GM19351 (cell line): Measurements from ENCODE around the gene NKD1.

ENCODE experiments used
- ATAC-seq: cut with Tn5 transposase; IDR thresholded peaks from one replicate; pipeline ENCODE4 v1.9.1; 2021; ENCODE audit warnings: mild to moderate bottlenecking, moderate library complexity; ENCODE audit not compliant: unreplicated experiment

Gene NKD1

DNA sequence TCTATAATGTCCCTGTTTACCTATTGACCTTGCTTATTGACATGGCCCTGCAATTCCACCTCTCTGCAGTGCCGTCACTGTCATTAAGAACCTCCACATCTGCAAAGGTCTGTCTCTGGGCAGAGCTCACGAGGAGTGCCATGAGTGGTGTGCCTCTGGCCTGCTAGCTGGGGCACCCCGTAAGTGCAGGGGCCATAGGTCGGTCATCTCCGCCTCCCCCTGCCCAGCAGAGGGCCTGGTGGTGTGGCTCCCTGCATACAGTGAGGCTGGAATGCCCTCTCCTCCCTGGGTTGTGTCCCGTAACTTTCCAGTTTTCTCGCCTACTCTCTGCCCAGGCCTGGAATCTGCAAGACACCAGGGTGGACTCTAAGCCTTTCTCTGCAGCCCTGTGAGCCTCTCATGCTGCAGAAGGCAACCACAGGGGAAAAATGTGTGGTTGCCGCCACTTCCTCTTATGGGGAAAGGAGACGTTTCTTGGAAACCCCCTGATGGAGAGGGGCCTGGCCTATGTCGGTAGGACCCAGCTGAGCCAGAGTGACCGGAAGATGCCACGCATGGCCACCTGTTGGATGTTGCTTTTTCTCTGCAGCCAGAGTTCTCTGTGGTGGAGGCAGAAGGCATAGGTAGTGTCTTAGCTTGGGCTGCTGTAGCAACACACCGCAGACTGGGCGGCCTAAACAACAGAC is 135.6 kb downstream of the NKD1 start:
- ATAC-seq: peak; percentile 66

DNA sequence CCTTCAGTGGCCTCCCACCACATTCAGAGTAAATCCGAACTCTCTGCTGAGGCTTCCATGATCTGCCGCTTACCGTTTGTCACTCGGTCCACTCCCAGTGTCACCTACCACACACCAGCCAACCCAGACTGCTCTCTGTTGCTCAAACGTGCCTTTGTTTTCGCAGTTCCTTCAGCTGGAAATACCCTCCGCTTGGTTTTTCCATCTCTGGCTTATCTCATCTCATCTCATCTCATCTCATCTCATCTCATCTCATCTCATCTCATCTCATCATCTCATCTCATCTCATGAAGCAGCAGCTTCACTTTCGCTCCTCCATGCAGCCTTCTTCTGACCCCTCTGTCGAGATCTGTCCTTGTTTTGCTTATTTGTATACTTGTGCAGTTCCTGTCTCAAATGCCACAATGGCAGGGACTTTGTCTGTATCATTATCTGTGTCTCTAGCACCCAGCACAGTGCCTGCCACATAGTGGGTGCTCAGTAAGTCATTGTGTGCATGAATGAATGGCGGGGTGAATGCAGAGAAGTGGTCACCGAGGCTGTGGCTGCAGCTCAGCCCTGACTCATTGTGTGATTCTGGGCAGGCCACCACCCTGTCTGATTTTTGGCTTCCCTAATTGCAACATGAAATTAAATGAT is 136.7 kb downstream of the NKD1 start:
- ATAC-seq: no peak

DNA sequence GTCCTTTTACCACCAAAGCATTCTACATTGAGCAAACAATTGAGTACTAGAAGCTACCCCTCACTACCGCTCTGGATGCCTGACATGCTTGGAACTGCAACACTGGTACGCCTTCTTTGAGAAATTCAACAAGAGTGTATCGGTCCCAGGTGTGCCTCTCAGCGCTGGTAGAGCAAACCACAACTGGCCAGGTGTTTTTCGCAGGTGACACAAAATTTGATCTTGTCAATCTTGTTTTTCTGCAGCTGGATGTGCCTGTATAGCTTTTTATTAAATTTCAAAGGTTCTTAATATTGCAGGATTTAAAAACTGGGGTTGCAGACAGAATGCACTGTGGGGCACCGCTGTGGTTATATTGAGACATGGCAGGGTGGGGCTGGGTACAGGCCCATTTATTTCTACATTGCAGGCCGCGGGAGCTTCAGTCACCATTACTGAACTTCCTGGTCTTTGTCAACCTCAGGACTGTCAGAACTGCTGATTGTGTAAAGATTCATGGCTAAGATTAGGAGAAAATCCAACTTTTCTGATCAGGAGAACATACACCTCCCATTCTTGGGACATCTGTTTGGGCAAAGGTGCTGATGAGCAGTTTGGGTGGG is 137.4 kb downstream of the NKD1 start:
- ATAC-seq: no peak

DNA sequence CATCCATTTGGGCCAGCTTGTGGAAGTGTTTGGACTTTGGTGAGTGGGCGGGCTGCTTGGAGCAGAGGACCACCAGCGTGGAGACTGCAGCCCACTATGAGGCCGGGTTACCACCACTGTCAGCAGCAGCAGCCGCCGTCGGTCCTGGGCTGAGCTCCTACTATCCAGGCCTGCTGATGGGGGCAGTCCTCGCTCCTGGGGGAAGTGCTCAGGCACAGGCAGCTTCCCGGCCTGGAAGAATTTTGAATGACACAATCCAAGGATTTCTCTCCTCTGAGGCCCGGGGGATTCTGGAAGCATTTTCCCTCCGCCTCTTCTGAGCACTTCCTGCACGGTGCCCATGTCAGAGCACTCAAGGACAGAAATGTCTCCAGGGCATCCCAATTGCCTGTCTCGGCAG is 139.9 kb downstream of the NKD1 start:
- no peak for ATAC-seq

DNA sequence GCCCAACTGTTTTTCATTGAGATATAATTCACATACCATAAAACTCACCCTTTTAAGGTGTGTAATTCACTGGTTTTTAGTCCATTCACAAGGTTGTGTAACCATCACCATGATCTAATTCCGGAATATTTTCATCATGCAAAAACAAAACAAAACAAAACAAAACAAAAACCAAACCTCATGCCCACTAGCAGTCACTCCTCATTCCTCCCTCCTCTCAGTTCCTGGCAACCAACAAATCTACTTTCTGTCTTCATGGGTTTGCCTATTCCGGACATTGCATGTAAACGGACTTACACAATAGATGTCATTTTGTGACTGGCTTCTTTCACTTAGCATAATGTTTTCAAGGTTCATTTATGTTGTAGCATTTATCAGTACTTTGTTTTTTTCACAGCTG is 140.7 kb downstream of the NKD1 start:
- ATAC-seq: no peak

DNA sequence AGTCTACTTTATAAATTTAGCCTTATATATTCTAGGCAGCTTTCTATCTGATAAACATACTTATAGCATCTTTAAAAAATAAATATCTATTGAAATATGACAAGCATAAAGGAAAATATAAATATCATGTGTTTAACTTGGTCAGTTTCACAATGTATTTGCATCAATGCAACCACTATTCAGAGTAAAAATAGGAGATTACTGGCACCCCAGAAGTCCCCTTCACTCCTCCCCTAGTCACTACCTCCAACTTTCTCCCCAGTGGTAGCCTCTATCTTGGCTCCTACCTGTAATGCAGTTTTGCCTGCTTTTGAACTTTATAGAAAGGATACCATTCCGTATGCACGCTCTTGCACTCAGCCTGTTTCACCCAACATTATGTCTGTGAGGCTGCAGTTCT is 142.0 kb downstream of the NKD1 start:
- ATAC-seq: peak; percentile 52

DNA sequence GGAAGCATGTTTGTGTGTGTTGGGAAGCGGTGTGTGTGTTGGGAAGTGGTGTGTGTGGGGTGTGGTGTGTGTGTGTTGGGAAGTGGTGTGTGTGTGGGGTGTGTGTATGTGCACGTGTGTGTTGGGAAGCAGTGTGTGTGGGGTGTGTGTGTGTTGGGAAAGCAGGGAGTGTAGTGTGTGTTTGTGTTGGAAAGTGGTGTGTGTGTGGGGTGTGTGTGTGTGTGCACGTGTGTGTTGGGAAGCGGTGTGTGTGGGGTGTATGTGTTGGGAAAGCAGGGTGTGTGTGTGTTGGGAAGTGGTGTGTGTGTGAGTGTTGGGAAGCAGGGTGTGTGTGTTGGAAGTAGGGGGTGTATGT is 144.4 kb downstream of the NKD1 start:
- no peak for ATAC-seq

DNA sequence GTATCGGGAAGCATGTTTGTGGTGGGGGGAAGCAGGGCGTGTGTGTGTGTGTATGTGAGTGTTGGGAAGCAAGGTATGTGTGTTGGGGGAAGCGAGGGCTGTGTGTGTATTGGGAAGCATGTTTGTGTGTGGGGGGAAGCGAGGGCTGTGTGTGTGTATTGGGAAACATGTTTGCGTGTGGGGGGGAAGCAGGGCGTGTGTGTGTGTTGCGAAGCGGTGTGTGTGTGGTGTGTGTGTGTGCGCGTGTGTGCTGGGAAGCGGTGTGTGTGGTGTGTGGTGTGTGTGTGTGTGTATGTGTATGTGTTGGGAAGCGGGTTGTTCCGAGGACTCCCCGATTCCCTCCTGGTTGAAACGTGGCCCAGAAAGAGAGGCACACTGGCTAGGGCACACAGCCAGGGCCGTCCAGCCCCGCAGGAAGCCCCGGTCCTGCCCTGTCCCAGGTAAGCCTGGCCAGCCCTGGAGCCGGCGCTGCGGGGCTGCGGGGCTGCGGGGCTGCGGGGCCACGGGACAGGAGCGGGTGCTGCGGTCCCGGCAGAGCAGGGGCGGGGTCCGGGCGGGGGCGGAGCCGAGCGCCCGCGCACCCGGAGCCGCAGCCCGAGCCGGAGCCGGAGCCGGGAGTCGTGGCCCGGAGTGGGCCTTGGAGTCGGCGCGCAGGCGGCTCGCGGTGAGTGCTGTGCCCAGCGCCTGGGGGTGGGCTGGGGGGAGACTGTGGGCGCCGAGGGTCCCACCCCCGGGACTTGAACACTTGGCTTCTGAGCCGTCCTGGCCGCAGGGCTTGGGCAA is 145.0 kb downstream of the NKD1 start, which contains the start of gene NOD2:
NOD2 (plus strand) TSS at position 608 of the 783 bp plus-strand sequence. CDS start 5,890 bp downstream, outside the sequence.
- ATAC-seq: no peak

DNA sequence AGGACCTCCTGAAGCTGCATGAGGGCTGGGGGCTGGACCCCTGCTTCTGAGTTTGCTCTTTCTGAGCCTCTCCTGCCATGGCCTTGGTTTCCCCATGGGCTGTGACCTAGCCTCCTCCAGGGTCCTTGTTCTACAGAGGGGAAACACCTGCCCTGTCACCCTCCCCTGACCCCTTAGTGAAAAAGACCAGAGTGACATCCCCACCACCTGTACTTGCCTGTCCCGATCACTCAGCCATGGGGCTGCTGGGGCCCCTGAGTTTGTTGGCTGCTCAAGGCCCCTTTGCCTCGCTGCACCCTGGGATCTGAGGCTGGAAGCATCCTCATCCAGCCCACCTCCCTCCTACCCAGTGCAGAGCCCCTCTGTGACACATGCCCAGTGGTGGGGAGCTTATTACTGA is 146.0 kb downstream of the NKD1 start:
- no peak for ATAC-seq

DNA sequence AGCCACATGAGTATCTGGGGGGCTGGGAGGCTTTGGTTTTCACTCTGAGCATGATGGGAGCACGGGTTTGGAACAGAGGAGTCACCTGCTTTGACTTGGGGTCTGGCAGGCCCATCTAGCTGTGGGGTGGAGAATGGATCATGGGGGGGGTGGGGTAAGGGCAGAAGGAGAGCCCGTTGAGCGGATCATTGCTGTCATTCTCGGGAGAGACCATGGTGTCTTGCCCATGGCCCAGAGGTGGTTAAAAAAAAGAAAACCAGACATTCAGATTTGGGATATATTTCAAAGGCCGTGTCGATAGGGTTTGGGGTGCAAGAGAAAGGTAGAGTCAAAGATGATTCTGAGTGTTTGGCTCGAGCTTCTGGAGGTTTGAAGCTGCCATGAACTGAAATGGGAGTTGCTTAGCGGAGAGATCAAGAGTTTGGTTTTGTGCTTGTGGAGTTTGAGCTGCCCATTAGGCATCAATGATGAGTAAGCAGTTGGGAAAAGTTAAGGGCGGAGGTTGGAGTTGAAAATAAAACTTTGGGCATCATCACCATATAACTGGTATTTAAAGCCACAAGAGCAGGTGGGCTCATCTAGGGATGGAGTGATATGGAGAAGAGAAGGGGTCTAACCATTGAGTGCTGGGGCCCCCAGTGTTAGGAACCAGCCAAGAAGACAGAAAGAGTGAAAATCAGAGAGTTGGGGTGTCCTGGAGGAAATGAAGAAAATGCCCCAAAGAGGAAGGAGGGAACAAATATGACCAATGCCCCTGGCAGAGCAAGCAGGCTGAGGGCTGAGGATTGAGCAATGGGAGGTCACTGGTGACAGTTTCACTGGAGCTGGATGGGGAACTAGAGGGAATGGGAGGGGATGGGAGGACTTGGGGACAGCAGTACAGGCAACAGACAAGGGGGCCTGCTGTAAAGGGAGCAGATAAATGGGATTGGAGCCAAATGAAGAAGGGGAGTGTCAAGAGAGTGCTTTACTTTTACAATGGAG is 147.1 kb downstream of the NKD1 start:
- ATAC-seq: no peak

DNA sequence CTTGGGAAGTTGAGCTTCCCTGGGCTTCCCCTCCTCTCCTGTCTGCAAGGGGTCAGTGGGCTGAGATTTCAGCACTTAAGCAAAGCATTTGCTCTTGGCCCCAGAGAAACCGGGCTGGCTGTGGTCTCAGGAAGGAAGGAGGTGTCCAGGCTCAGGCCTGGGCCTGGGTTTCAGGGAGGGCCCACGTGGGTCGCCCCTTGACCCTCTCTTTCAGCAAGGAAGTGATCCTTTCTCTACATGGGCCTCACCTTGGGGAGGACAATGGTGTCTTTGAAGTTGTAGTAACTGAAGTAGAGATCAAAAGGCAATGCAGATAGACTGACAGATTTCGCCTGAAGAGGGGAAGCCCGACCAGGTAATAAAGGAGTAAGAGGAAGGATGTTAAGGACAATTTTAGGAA is 147.9 kb downstream of the NKD1 start:
- ATAC-seq: no peak

DNA sequence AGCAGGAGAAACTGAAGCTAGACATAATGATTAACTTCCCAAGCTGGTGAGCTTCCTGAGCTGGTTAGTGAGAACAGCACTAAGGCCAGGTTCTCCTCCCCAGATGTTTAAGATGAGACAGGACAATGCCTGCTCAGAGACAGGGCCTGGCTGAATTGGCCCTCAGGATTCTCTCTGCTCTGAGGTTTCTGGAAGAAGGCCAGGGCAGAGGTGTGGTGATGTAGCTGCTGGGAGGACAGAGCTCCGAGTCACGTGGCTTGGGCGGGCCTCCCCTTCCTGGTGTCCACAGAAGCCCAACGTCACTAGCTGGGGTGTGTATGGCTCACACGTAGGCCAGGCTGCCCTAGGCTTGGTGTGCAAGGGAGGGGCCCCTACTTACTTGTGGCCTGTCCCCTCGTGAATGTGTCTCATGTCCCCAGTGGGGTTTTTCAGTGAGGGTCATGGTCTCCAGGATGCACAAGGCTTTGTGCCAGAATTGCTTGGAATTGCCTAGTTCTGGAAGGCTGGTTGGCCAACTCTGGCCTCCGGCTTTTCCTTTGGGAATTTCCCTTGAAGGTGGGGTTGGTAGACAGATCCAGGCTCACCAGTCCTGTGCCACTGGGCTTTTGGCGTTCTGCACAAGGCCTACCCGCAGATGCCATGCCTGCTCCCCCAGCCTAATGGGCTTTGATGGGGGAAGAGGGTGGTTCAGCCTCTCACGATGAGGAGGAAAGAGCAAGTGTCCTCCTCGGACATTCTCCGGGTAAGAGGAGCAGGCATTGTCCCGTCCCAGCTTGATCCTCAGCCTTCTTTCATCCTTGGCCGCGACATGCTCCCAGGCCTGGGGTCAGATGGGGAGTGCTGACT is 148.6 kb downstream of the NKD1 start:
- ATAC-seq: peak; percentile 68

DNA sequence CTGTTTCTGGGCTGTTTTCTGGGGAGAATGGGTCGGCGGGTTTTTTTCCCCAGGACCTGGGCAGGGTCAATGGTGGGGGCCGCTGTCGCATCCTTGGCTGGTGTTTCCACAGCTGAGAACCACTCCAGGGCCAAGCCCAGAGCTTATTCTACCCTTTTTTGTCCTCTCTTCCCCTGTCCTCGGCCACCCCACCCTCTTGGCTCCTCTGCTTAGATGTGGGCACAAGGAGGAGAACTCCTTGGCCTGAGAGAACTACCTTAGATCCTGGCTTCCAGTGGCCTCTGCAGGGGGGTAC is 149.2 kb downstream of the NKD1 start:
- no peak for ATAC-seq

DNA sequence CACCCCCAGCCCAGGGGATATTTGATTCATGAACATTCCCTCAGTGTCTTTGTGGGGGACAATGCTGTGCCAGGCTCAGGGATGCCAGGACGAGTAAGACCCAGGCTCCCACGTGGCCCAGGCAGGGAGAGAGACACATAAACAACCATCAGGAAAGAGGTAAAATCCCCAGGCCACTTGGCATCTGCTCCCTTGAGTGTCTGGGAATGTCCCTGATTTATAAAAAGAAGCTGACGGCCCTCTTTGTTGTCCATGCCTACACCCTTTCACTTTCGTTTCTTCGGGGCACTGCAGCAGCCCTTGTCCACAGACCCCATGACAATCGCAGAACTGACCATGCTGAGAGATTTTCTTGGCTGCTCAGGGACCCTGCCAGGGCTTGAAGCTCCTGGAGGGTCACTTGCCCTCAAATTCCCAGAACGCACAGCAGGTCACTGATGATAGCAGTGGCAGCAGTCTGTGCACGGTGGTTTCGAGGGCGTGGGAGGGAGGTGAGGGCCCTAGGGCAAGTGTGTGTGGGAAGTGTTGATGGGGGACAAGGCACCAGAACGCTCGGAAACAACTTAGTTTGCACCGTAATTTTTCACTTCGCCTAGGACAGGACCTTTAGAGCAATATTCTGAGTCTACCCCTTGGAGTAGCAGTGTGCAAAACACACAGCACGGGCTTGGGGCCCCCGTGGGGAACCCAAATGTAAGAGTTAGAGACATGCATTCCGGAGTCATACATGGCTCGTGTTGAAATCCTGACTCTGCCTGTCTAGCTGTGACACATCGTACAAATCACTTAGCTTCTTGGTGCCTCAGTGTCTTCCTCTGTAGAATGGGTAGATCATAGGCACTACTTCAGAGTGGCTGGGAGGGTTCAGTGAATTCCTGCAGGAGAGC is 149.9 kb downstream of the NKD1 start:
- peak; percentile 51 for ATAC-seq
